HepG2 (cell line): ENCODE results near the gene TEX14.
A peak's percentile ranks its signal among the peaks of the same experiment; 100 is the strongest.

Experiments
- BCLAF1 ChIP-seq: fragments of 450-650 bp; IDR thresholded peaks from 2 replicates; pipeline ENCODE4 v1.6.1; 2017; ENCODE audit warnings: mild to moderate bottlenecking
- CTCF ChIP-seq: sonication (generic); formaldehyde crosslinking; IDR thresholded peaks from 2 replicates; pipeline ENCODE4 v1.5.0; 2020; ENCODE audit warnings: mild to moderate bottlenecking, missing genetic modification reagents, moderate library complexity
- GATAD1 ChIP-seq: IDR thresholded peaks from 2 replicates; pipeline ENCODE4 v1.6.1; 2016; ENCODE audit warnings: missing genetic modification reagents, missing compliant biosample characterization
- MEF2D ChIP-seq: sonication (generic); formaldehyde crosslinking; IDR thresholded peaks from 2 replicates; pipeline ENCODE4 v1.5.1; 2020; ENCODE audit warnings: mild to moderate bottlenecking, missing genetic modification reagents
- POLR2A ChIP-seq, 2 experiments: IDR thresholded peaks; 2 replicates each; pipeline ENCODE4 v1.6.1; 2011; ENCODE audit warnings: low read depth in 2 of 2, low read length in 2 of 2, mild to moderate bottlenecking in 1 of 2, moderate library complexity in 1 of 2; ENCODE audit not compliant: insufficient read depth in 1 of 2
- ZNF207 ChIP-seq: fragments of 450-650 bp; IDR thresholded peaks from 2 replicates; pipeline ENCODE4 v1.6.1; 2016; ENCODE audit warnings: antibody characterized with exemption, borderline replicate concordance
- TF ChIP-seq, protein P1 (sequence below): sonication (generic); formaldehyde crosslinking; IDR thresholded peaks from 2 replicates; pipeline ENCODE4 v1.5.1; 2020; ENCODE audit warnings: mild to moderate bottlenecking, missing genetic modification reagents

GRCh38 chr17:58516644-58517377, 175.0 kb downstream of the TEX14 start:
- TF ChIP-seq, protein P1, sequence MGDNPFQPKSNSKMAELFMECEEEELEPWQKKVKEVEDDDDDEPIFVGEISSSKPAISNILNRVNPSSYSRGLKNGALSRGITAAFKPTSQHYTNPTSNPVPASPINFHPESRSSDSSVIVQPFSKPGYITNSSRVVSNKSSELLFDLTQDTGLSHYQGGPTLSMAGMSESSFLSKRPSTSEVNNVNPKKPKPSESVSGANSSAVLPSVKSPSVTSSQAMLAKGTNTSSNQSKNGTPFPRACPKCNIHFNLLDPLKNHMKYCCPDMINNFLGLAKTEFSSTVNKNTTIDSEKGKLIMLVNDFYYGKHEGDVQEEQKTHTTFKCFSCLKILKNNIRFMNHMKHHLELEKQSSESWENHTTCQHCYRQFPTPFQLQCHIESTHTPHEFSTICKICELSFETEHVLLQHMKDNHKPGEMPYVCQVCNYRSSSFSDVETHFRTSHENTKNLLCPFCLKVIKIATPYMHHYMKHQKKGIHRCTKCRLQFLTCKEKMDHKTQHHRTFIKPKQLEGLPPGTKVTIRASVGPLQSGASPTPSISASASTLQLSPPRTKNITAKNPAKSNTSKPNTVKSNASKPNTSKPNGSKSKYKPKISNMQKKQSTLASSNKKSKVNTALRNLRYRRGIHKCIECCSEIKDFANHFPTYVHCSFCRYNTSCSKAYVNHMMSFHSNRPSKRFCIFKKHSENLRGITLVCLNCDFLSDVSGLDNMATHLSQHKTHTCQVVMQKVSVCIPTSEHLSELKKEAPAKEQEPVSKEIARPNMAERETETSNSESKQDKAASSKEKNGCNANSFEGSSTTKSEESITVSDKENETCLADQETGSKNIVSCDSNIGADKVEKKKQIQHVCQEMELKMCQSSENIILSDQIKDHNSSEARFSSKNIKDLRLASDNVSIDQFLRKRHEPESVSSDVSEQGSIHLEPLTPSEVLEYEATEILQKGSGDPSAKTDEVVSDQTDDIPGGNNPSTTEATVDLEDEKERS (CRISPR knock-in tag): no peak; the same call in 1 of the 2 replicates
- TF ChIP-seq GATAD1 (CRISPR knock-in tag) (no peak; the same call in 1 of the 2 replicates), ZNF207 (no peak), BCLAF1 (no peak), CTCF (CRISPR knock-in tag) (0 out of 2 replicates have a peak, but pooled peaks have one; percentile 5), MEF2D (0 out of 2 replicates have a peak, but pooled peaks have one; percentile 15), POLR2A (IDR thresholded peaks at IDR 0.05; ENCODE audit: insufficient read depth in 1 of 2, low read depth in 2 of 2, low read length in 2 of 2) (peak; percentile 62 to 71)
